Measurements from ENCODE around the gene CUL4A.

- no peak for TF ChIP-seq CTCF (IDR thresholded peaks at IDR 0.05; ENCODE audit: insufficient read depth, low read depth, low read length)
- TF ChIP-seq EZH2 (IDR thresholded peaks at IDR 0.05; ENCODE audit: insufficient read depth, low read length), result no peak
These were observed 23.0 kb downstream of the CUL4A start for GRCh38 chr13:113232208-113233003.
